HG03025 (cell line): ENCODE data around the gene PHPT1.
A peak's percentile ranks its signal among the peaks of the same experiment; 100 is the strongest.
"Not testable (repeated sequence)": the region's sequence is repeated elsewhere in the genome, so short reads cannot be mapped to it uniquely, and the experiment has no call there.

ENCODE experiments used
- ATAC-seq: cut with Tn5 transposase; IDR thresholded peaks from one replicate; pipeline ENCODE4 v1.9.1; 2021; ENCODE audit warnings: mild to moderate bottlenecking, moderate library complexity; ENCODE audit not compliant: unreplicated experiment, low FRiP score

The PHPT1 gene

DNA sequence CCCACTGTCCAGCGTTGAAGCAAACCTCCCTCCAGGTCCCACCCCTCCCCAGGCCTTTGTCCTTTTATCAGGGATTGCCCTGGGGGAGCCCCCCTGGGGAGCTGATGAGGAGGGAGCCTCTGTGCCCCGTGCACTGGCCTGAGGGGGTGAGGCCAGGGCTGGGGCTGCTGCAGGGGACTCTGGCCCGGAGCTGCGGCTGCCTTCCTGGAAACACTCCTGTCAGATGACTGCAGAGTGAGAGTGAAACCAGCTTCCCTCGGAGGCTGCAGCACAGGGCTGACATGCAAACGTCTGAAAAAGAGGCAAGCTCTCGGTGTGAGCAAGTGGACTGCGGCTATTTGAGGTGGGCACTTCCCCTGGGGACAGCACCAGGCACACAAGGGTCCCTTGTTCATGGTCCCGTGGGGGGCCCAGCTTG, 32.5 kb downstream of the PHPT1 start:
- ATAC-seq: no peak

GRCh38 chr9:136882109-136882946, 33.1 kb downstream of the PHPT1 start:
- no peak for ATAC-seq

- not testable (repeated sequence) for ATAC-seq
Measured at GRCh38 chr9:136882947-136883283, 33.7 kb downstream of the PHPT1 start.

DNA sequence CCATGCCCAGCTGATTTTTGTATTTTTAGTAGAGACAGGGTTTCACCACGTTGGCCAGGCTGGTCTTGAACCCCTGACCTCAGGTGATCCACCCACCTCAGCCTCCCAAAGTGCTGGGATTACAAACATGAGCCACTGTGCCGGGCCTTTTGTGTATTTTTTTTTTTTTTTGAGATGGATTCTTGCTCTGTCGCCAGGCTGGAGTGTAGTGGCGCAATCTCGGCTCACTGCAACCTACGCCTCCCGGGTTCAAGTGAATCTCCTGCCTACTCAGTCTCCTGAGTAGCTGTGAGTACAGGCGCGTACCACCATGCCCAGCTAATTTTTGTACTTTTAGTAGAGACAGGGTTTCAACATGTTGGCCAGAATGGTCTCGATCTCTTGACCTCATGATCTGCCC, 34.5 kb downstream of the PHPT1 start:
- ATAC-seq: not testable (repeated sequence)

GRCh38 chr9:136885950-136886578, 36.9 kb downstream of the PHPT1 start, which contains the start of gene TRAF2:
Gene TRAF2 (plus strand): TSS chr9:136886516. CDS start chr9:136898741, 12,225 bp downstream.
- peak; percentile 65 for ATAC-seq

DNA sequence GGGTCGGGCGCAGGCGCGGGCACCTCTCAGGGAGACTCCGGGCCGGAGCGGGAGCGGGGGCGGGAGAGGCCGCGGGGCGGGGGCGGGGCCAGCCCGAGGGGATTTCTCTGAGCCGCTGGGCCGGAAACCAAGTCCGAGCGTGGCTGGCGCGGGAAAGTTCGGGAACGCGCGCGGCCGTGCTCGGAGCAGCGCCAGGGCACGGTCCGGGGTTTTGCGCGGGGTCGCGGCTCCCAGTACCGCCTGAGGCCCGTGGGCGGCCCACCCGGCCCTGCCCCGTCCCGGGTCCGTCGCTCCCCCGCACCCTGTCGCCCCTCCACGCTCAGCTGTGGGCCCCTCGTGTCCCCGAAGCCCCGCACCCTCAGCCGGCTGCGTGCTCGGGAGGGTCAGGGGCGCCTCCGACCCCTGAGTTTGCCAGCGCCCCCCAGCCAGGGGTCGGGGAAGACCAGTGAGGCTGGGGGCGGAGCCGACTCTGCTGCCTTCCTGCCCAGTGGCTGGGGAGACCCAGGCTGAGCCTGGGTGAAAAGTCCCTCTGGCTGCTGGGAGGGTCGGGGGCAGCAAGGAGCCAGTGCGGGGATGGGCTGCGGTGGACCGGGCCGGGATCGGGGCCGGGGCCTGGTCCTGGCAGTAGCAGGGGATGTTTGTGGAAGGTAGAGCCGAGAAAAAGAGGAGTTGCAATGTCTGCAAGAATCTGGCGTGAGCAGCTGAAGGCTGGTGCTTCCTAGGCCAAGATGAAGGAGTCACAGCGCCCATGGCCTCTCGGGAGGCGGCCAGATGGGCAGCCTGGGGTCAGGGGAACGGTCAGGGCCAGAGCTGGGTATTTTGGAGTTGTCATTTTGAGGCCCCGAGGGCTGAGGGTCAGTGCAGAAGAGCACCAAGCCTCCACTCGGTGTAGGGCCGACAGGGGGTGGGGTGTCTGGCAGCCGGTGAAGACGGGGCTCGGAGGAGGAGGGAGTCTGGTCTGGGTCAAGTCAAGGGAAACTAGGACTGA, 37.7 kb downstream of the PHPT1 start:
- peak; percentile 35 for ATAC-seq

GRCh38 chr9:136888454-136888853, 39.2 kb downstream of the PHPT1 start:
- ATAC-seq: no peak

- ATAC-seq: no peak
Measured at GRCh38 chr9:136889858-136890257, 40.6 kb downstream of the PHPT1 start.

- ATAC-seq: no peak
Measured at GRCh38 chr9:136890661-136891060, 41.5 kb downstream of the PHPT1 start.

DNA sequence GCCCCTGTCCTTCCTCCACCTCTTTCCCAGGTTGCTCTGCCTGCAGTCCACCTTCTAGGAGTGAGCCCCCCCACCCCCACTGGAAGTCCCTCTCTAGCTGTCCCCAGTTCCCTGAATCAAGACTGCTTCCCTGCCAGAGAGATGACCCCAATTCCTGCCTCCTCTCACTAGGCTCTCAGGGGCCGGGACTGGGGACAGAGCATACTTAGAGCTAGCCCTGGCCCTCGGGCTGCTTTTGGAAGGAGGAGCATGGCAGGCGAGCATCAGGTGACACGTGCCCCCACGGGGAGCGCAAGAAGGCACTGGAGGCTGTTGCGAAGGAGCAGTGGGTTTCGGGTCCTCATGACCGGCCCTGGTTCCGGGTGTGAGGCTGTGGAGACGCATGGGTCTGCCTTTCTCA, 46.8 kb downstream of the PHPT1 start:
- no peak for ATAC-seq

DNA sequence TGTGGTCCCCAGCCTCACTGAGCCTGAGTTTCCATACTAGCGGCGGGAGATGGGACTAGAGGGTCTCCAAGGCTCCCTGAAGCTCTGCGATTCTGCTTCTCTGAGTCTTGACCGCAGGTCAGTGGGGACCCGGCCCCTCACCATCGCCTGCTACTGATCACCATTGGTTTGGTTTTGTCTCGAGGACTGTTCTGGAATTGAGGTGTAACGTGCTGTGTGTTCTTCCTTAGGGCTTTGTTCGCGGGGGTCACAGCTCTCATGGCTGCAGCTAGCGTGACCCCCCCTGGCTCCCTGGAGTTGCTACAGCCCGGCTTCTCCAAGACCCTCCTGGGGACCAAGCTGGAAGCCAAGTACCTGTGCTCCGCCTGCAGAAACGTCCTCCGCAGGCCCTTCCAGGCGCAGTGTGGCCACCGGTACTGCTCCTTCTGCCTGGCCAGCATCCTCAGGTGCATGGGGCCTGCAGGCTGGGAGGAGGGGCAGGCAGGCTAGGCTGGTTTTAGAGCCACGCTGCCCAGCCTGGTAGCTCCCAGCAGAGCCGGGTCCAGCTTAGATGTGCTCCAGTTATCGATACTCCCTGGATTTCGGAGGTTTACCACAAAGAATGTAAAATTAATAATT, 49.4 kb downstream of the PHPT1 start:
- no peak for ATAC-seq

GRCh38 chr9:136899196-136899595, 50.0 kb downstream of the PHPT1 start:
- no peak for ATAC-seq

DNA sequence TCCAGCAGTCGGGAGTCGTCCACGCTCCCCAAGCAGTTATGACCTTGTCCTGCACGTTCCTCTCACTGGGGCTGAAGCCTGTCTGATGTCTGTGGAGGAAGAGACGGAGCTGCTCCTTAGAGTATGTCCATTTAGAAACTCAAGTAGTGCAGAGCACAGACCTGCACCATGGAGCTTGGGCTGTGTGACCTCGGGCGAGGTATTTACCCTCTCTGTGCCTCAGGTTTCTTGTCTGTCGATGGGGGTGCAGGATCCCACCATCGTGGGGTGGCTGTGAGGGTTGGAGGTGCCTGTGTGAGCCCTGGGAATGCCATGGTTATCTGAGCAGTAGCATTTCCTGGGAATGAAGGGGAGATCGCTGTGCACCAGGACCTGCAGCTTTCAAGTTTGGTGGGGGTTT, 51.3 kb downstream of the PHPT1 start:
- ATAC-seq: no peak
